ENCODE results near the gene CNTN1. TPM values are rescaled to one million over a fixed set of nuclear protein-coding genes. Genes with fewer than 3 reads are reported as not detected.

The CNTN1 gene
- total RNA-seq, 1 donor = 1.7 TPM

- no peak for DNase-seq (ENCODE audit: low read depth)
- TF ChIP-seq, protein P1, sequence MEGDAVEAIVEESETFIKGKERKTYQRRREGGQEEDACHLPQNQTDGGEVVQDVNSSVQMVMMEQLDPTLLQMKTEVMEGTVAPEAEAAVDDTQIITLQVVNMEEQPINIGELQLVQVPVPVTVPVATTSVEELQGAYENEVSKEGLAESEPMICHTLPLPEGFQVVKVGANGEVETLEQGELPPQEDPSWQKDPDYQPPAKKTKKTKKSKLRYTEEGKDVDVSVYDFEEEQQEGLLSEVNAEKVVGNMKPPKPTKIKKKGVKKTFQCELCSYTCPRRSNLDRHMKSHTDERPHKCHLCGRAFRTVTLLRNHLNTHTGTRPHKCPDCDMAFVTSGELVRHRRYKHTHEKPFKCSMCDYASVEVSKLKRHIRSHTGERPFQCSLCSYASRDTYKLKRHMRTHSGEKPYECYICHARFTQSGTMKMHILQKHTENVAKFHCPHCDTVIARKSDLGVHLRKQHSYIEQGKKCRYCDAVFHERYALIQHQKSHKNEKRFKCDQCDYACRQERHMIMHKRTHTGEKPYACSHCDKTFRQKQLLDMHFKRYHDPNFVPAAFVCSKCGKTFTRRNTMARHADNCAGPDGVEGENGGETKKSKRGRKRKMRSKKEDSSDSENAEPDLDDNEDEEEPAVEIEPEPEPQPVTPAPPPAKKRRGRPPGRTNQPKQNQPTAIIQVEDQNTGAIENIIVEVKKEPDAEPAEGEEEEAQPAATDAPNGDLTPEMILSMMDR (IDR thresholded peaks at IDR 0.05; ENCODE audit: insufficient read depth, low read depth, low read length) = no peak
- H3K4me3 ChIP-seq (ENCODE audit: low read depth, low read length) = no peak overlapping the region
Measured at GRCh38 chr12:40898505-40898904, 206.3 kb downstream of the CNTN1 start.

- no peak overlapping the region for H3K4me3 ChIP-seq (ENCODE audit: low read depth, low read length)
- DNase-seq (ENCODE audit: low read depth) = no peak
- TF ChIP-seq, protein P1 (IDR thresholded peaks at IDR 0.05; ENCODE audit: insufficient read depth, low read depth, low read length) = no peak
Measured at GRCh38 chr12:40903040-40903439, 210.8 kb downstream of the CNTN1 start.

GRCh38 chr12:40907115-40907527 is 214.9 kb downstream of the CNTN1 start:
- peak; percentile 3 for DNase-seq (ENCODE audit: low read depth)
- TF ChIP-seq, protein P1 (IDR thresholded peaks at IDR 0.05; ENCODE audit: insufficient read depth, low read depth, low read length) = no peak

GRCh38 chr12:40911676-40912075 is 219.4 kb downstream of the CNTN1 start:
- no peak for DNase-seq (ENCODE audit: low read depth)
- TF ChIP-seq, protein P1 (IDR thresholded peaks at IDR 0.05; ENCODE audit: insufficient read depth, low read depth, low read length) = no peak

More at GRCh38 chr12:40907115-40907527, 214.9 kb downstream of the CNTN1 start:
- no peak overlapping the region for H3K4me3 ChIP-seq (ENCODE audit: low read depth, low read length)

DNA sequence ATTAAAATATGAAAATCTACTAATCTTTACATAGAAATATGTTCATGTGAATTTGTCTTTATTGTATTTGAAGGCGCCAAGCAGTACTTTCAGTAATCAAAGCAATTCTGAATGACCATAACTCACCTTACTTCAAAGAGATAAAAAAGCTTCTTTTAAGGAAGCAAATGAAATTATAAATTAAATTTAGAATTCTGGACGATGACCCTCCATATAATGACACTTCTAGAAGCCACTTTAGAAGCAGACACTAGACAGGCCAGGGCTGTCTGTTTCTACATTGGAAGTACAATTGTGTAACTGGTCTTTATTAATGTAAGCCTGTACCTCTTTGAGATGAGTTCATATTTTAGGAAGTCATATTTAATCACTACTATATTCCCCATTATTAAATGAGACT is 222.9 kb downstream of the CNTN1 start:
- TF ChIP-seq, protein P1 (IDR thresholded peaks at IDR 0.05; ENCODE audit: insufficient read depth, low read depth, low read length) = no peak
- no peak for DNase-seq (ENCODE audit: low read depth)
- no peak overlapping the region for H3K4me3 ChIP-seq (ENCODE audit: low read depth, low read length)

More at GRCh38 chr12:40911676-40912075, 219.4 kb downstream of the CNTN1 start:
- no peak overlapping the region for H3K4me3 ChIP-seq (ENCODE audit: low read depth, low read length)

GRCh38 chr12:40917561-40917960 is 225.3 kb downstream of the CNTN1 start:
- no peak for DNase-seq (ENCODE audit: low read depth)
- no peak overlapping the region for H3K4me3 ChIP-seq (ENCODE audit: low read depth, low read length)
- TF ChIP-seq, protein P1 (IDR thresholded peaks at IDR 0.05; ENCODE audit: insufficient read depth, low read depth, low read length) = no peak

DNA sequence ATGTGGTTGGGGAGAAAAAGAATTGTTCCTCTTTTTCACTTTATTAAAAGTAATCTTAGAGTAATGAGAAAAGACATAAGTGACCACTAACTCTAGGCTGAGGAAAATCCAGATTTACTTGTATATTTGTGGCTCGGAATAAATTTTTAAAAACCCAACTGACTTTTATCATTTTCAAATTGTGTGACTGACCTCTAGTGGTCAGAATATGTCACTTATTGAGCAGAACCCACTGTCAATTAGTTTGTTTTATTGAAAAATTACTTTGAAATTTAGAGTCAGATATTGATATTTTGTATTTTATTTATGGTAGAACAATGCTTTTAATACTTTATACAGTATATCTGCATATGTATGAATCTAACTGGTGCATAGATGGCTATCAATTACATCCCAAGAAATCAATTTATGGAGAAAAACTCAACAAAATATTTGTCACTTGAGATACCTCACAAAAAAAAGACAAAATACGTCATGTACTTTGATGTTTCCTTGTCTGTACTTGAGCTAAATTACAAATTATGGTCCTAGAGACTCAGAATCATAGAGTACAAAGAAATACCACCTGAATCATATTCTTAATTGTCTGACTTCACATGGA is 229.4 kb downstream of the CNTN1 start:
- no peak overlapping the region for H3K4me3 ChIP-seq (ENCODE audit: low read depth, low read length)
- TF ChIP-seq, protein P1 (IDR thresholded peaks at IDR 0.05; ENCODE audit: insufficient read depth, low read depth, low read length) = peak; percentile 60
- DNase-seq (ENCODE audit: low read depth) = peak; percentile 34

All from fibroblast of villous mesenchyme (primary cell).